ENCODE data around the gene SACM1L. TPM values are rescaled to one million over a fixed set of nuclear protein-coding genes. Genes with fewer than 3 reads are reported as not detected.
"Not testable (repeated sequence)": the region's sequence is repeated elsewhere in the genome, so short reads cannot be mapped to it uniquely, and the experiment has no call there.

Gene SACM1L
- total RNA-seq, 1 donor, result 28.6 TPM

GRCh38 chr3:45683417-45684326, 5.5 kb upstream of the SACM1L start:
- Histone ChIP-seq H2AFZ (ENCODE audit: low read length) (no peak overlapping the region), H3K9me3 (ENCODE audit: low read depth, low read length) (no peaks in the 10 kb centered on the region), H3K4me1 (ENCODE audit: insufficient read depth, low read length) (peaks cover 14% of the 10 kb centered on the region), H3K27ac (ENCODE audit: low read depth, low read length) (no peak overlapping the region), H3K4me2 (ENCODE audit: insufficient read depth, low read length) (peak overlapping the region; percentile 19), H4K20me1 (ENCODE audit: insufficient read depth, low read length) (no peaks in the 10 kb centered on the region), H3K79me2 (ENCODE audit: insufficient read depth, low read length) (no peaks in the 10 kb centered on the region), H3K4me3 (ENCODE audit: insufficient read depth, low read length) (no peak overlapping the region), H3K27me3 (ENCODE audit: insufficient read depth, low read length) (no peaks in the 10 kb centered on the region), H3K36me3 (ENCODE audit: insufficient read depth, low read length) (peaks cover 15% of the 10 kb centered on the region)
- DNase-seq (ENCODE audit: insufficient read length, low spot score, missing footprints), result no peak
- TF ChIP-seq CTCF (IDR thresholded peaks at IDR 0.05; ENCODE audit: extremely low read depth, low read depth, low read length), result no peak

GRCh38 chr3:45684327-45684892, 4.8 kb upstream of the SACM1L start:
- Histone ChIP-seq H3K27ac (ENCODE audit: low read depth, low read length) (no peak overlapping the region), H3K4me3 (ENCODE audit: insufficient read depth, low read length) (no peak overlapping the region), H4K20me1 (ENCODE audit: insufficient read depth, low read length) (no peaks in the 10 kb centered on the region), H3K4me1 (ENCODE audit: insufficient read depth, low read length) (peaks cover 14% of the 10 kb centered on the region), H2AFZ (ENCODE audit: low read length) (no peak overlapping the region), H3K79me2 (ENCODE audit: insufficient read depth, low read length) (peaks cover 2% of the 10 kb centered on the region), H3K36me3 (ENCODE audit: insufficient read depth, low read length) (peaks cover 13% of the 10 kb centered on the region), H3K9me3 (ENCODE audit: low read depth, low read length) (no peaks in the 10 kb centered on the region), H3K4me2 (ENCODE audit: insufficient read depth, low read length) (peak overlapping the region; percentile 19), H3K27me3 (ENCODE audit: insufficient read depth, low read length) (no peaks in the 10 kb centered on the region)
- DNase-seq (ENCODE audit: insufficient read length, low spot score, missing footprints), result no peak
- TF ChIP-seq CTCF (IDR thresholded peaks at IDR 0.05; ENCODE audit: extremely low read depth, low read depth, low read length), result no peak

DNA sequence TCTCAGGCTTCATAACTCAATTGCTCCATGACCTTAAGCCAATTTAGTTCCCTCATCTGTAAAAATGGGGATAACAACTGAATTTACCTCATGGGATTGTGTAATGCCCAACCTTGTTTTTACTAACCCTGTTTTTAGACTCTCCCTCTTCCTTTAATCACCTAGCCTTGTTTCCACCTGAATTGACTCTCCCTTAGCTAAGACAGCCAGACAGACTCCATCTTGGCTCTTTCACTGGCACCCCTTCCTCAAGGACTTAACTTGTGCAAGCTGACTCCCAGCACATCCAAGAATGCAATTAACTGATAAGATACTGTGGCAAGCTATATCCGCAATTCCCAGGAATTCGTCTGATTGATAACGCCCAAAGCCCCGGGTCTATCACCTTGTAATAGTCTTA, 3.5 kb upstream of the SACM1L start:
- H2AFZ ChIP-seq (ENCODE audit: low read length); H3K4me3 ChIP-seq (ENCODE audit: insufficient read depth, low read length); H3K4me2 ChIP-seq (ENCODE audit: insufficient read depth, low read length); H3K9me3 ChIP-seq (ENCODE audit: low read depth, low read length); H4K20me1 ChIP-seq (ENCODE audit: insufficient read depth, low read length); H3K27me3 ChIP-seq (ENCODE audit: insufficient read depth, low read length); H3K36me3 ChIP-seq (ENCODE audit: insufficient read depth, low read length); DNase-seq (ENCODE audit: insufficient read length, low spot score, missing footprints); H3K27ac ChIP-seq (ENCODE audit: low read depth, low read length): not testable (repeated sequence)
- H3K79me2 ChIP-seq (ENCODE audit: insufficient read depth, low read length), result peaks cover 15% of the 10 kb centered on the region
- H3K4me1 ChIP-seq (ENCODE audit: insufficient read depth, low read length), result peaks cover 23% of the 10 kb centered on the region

GRCh38 chr3:45686850-45687249, 2.3 kb upstream of the SACM1L start:
- Histone ChIP-seq H3K4me3 (ENCODE audit: insufficient read depth, low read length) (no peak overlapping the region), H3K36me3 (ENCODE audit: insufficient read depth, low read length) (peaks cover 9% of the 10 kb centered on the region), H3K27me3 (ENCODE audit: insufficient read depth, low read length) (no peaks in the 10 kb centered on the region), H3K4me2 (ENCODE audit: insufficient read depth, low read length) (no peak overlapping the region), H3K79me2 (ENCODE audit: insufficient read depth, low read length) (peaks cover 26% of the 10 kb centered on the region), H4K20me1 (ENCODE audit: insufficient read depth, low read length) (peaks cover 14% of the 10 kb centered on the region), H3K27ac (ENCODE audit: low read depth, low read length) (no peak overlapping the region), H2AFZ (ENCODE audit: low read length) (no peak overlapping the region), H3K9me3 (ENCODE audit: low read depth, low read length) (no peaks in the 10 kb centered on the region), H3K4me1 (ENCODE audit: insufficient read depth, low read length) (peaks cover 28% of the 10 kb centered on the region)
- DNase-seq (ENCODE audit: insufficient read length, low spot score, missing footprints), result no peak
- no peak for TF ChIP-seq CTCF (IDR thresholded peaks at IDR 0.05; ENCODE audit: extremely low read depth, low read depth, low read length)

Data from osteoblast (primary cell).